Measurements from ENCODE around the gene USF1. TPM values are rescaled to one million over a fixed set of nuclear protein-coding genes. Genes with fewer than 3 reads are reported as not detected.
A peak's percentile ranks its signal among the peaks of the same experiment; 100 is the strongest.

Gene USF1
- total RNA-seq, 1 donor from 2014 or later: 66.4 TPM

DNA sequence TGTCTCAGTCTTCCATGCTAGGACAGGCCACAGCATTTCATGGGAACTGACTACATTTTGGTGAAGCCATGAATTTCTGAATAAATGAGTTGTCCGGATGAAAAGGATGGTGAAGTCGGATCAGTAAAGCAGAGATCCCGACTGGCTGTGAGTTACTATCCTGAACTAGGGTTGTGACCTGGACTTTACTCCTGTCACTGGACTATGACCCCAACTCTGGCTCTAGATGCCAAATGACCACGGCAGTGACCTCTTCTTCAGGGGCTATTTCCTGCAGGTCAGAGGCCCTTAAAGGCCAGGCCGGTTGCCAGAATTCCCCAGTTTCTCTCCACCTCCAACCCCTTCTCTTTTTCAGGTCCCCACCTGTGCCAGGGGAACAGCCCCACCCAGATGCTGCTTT, 45.3 kb upstream of the USF1 start:
- Mint-ChIP-seq H3K4me1 (peaks cover 68% of the 10 kb centered on the region), H3K9me3 (no peaks in the 10 kb centered on the region), H3K27me3 (ENCODE audit: low read depth) (no peaks in the 10 kb centered on the region), H3K27ac (no peak overlapping the region), H3K36me3 (no peaks in the 10 kb centered on the region), H3K4me3 (no peak overlapping the region)
- TF ChIP-seq CTCF (IDR thresholded peaks at IDR 0.05; ENCODE audit: unreplicated experiment): no peak
- no peak for DNase-seq (ENCODE audit: low spot score in 2 of 2, unreplicated experiment in 2 of 2)

GRCh38 chr1:161090617-161091016, 44.8 kb upstream of the USF1 start:
- Mint-ChIP-seq H3K36me3 (no peaks in the 10 kb centered on the region), H3K4me1 (peaks cover 72% of the 10 kb centered on the region), H3K9me3 (no peaks in the 10 kb centered on the region), H3K27ac (peak overlapping the region; percentile 80), H3K27me3 (ENCODE audit: low read depth) (no peaks in the 10 kb centered on the region), H3K4me3 (no peak overlapping the region)
- TF ChIP-seq CTCF (IDR thresholded peaks at IDR 0.05; ENCODE audit: unreplicated experiment): no peak
- DNase-seq (ENCODE audit: low spot score in 2 of 2, unreplicated experiment in 2 of 2): no peak

DNA sequence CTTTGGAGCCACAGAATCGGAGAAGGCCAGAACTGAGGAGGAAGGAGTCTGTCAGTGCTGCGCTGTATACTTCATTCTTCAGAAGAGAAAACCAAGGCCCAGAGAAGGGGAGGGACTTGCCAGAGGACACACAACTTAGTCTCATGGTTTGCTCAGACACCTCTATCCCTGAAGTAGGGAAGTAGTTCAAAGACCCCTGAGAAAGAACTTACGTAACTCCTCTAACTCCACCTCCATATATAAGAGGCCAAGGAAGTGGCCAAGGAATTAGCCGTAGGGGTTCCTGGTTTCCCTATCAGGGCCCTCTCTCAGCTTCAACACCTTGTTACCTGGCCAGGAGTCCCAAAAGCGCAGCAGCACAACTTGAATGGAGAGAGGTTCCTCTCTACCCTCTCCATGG, 44.2 kb upstream of the USF1 start:
- Mint-ChIP-seq H3K27ac (peak overlapping the region; percentile 80), H3K9me3 (no peaks in the 10 kb centered on the region), H3K27me3 (ENCODE audit: low read depth) (no peaks in the 10 kb centered on the region), H3K4me3 (peak overlapping the region; percentile 69), H3K4me1 (peaks cover 78% of the 10 kb centered on the region), H3K36me3 (no peaks in the 10 kb centered on the region)
- DNase-seq (ENCODE audit: low spot score in 2 of 2, unreplicated experiment in 2 of 2): no peak
- TF ChIP-seq CTCF (IDR thresholded peaks at IDR 0.05; ENCODE audit: unreplicated experiment): no peak

DNA sequence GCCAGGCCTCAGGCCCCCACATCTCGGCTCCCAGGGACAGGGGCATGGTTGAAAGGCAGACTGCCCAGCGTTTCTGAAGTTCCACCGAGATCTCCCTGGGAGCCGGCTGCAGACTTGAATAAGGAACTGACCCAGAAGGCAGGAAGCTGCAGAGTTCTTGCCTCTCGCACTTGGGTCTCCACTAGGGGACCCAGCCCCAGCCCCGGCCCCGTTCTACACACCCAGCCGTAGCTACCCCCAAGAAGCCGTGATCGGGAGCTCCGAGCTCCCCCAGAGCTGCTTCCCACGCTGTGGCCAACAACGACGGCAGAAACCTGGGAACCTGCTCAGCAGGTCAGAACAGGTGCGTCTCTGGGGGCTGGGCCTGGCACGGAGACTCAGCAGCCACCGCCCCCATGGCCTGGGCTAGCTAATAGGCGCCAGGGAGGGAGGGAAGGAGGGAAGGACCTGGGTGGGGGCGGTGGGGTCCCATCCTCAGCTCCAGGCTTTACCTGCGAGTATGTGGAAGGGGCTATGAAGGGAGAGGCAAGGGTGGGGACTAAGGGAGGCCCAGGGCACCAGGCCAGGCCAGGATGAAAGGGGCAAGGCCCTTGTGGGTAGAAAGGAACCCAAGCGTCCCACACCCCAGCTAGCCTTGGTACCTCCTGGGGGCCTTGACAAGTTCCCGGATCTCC, 43.6 kb upstream of the USF1 start, which contains the start of gene NECTIN4:
Gene NECTIN4, minus strand, starts transcription at position 308 of the 674 bp plus-strand sequence. Its CDS starts 262 bp downstream, at position 46.
- peak within 1 kb of the TSS; percentile 80 for H3K27ac Mint-ChIP-seq

DNA sequence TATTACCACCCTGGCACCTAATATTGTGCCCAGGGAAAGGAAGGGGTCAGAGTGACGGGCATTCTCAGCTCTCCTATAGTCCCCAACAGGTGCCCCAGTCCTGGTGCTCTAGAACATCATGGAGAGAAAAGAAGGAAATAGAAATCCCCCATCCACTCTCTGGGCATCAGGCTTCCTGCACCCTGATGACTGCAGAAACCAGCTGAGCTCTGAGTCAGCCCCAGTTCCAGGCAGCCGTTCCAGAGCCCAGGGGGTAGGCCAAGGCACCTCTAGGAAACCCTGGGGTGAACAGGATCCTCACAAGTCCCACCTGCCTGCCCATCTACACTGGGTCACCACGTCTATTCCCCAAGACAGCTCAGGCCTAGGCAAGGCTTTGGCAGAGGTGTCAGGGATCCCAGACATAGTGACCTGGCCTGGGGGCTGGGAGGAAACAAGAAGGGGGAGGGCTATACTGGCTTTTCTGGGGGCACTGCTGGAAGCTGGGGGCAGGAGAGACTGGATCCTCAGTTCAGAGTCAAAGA, 42.9 kb upstream of the USF1 start:
- peak overlapping the region; percentile 69 for H3K4me3 Mint-ChIP-seq
- DNase-seq (ENCODE audit: low spot score in 2 of 2, unreplicated experiment in 2 of 2): no peak

More for the DNA sequence above, 43.6 kb upstream of the USF1 start, which contains the start of gene NECTIN4:
- no peaks in the 10 kb centered on the region for H3K27me3 Mint-ChIP-seq (ENCODE audit: low read depth)
- no peaks in the 10 kb centered on the region for H3K36me3 Mint-ChIP-seq
- H3K4me1 Mint-ChIP-seq: peaks cover 81% of the 10 kb centered on the region
- TF ChIP-seq CTCF (IDR thresholded peaks at IDR 0.05; ENCODE audit: unreplicated experiment): no peak
- peak within 1 kb of the TSS; percentile 69 for H3K4me3 Mint-ChIP-seq
- DNase-seq (ENCODE audit: low spot score in 2 of 2, unreplicated experiment in 2 of 2): peak in 1 of 2 experiments; percentile 55
- no peaks in the 10 kb centered on the region for H3K9me3 Mint-ChIP-seq

More for the DNA sequence above, 42.9 kb upstream of the USF1 start:
- Mint-ChIP-seq H3K27ac (peak overlapping the region; percentile 80), H3K9me3 (no peaks in the 10 kb centered on the region), H3K27me3 (ENCODE audit: low read depth) (no peaks in the 10 kb centered on the region), H3K36me3 (no peaks in the 10 kb centered on the region), H3K4me1 (peaks cover 88% of the 10 kb centered on the region)
- no peak for TF ChIP-seq CTCF (IDR thresholded peaks at IDR 0.05; ENCODE audit: unreplicated experiment)

Data from mesothelial cell of epicardium (in vitro differentiated cells).